GM19351 (cell line): Measurements from ENCODE around the gene KCNQ4.
A peak's percentile ranks its signal among the peaks of the same experiment; 100 is the strongest.

Experiments
- ATAC-seq: cut with Tn5 transposase; IDR thresholded peaks from one replicate; pipeline ENCODE4 v1.9.1; 2021; ENCODE audit warnings: mild to moderate bottlenecking, moderate library complexity; ENCODE audit not compliant: unreplicated experiment

The KCNQ4 gene

DNA sequence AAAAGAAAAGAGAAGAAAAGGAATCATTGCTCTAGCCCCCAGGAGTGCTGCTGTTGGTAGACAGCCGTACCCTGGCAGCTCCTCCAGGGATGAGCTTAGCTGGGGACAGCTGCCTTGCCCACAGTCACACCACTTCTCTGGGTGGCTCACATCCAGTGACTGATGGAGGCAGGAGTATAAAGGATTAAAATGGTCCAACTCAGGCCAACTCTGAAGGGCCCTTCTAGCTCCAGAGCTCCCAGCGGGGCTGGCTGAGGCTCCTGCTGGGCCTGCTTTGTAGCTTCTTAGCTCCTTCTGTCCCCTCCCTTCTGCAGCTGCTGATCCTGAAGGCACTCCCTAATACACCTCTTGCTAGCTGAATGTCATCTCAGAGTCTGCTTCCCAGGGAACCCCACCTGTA lies 74.2 kb downstream of the KCNQ4 start:
- ATAC-seq, result no peak

DNA sequence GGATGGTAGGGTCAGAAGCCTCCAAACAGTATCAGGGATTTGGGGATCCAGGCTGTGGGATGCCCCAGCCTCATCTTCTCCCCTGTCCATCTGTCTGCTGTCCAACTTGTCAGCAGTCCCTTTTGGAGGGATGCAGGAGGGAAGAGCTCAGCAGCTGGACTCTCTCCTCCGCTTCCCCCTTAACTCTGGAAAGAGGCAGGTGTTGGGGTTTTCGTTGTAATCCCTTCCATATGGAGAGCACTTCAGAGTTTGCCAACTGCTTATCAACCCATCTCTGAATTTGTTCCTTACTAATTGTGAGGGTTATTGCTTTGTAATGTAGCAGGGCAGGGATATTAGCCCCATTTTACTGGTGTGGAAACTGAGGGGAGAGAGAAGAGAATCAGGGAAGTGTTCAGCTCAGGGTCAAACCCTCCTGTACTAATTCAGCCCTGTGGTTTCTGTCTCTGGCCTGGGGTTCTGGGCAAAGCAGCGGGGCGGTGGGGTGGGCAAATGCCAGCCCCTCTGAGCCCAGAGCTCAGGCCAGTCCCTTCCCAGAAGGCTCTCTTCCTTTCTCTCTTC lies 75.3 kb downstream of the KCNQ4 start:
- ATAC-seq, result no peak

DNA sequence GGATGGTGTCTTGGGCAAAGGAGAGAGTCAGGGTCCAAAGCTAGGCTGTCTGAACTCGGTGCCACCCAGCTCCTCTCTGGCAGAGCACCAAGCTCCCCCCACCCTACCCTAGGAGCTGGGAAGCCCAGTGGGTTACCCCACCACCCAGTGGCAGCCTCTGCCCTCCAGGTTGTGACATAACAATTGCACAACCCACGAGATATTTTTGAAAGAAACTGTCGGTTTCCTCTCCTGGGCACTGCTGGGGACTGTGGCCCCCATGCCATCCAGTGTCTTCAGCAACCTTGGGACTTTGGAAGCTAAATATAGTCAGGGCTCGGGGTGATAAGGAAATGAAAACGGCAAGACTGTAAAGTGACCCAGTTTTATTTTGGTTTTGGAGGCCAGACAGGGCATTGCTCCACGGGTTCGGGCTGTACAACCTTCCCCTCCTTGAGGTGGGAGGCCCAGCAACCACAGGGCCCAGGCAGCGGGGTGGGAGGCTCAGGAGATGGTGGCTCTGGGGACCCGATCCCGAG lies 77.2 kb downstream of the KCNQ4 start:
- ATAC-seq, result no peak

DNA sequence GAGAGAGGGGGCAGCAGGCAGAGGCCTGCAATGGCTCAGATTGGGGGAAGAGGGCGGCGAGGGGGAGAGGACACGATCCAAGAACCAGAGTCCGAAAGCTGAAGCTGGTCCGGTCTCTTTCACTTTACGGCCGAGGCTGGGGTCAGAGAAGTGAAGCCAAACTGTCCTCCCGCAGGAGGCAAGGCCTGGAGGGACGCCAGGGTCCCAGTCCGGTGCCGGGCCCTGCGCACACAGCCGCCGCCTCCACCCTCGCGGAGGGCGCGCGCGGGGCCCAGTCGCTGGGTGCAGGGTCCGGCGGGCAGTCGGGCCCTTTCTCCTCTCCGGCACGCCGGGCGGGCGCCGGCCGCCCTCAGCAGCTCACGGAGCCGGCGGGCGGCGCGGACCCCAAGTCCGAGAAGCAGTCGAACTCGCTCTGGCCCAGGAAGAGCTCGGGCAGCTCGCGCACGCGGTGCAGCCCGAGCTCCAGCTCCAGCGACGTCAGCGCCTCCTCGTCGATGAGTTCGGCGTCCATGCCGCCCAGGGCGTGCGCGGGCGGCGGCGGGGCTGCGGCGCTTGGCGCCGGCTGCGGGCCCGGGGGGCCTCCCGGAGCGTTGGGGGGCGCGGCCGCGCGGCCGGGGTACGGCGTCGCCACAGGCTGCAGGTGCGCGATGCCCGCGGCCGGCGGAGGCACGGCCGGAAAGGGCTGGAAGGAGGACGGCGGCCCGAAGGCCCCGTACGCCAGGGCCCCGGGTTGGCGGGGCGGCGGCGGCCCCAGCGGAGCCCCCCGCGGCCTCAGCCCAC lies 77.8 kb downstream of the KCNQ4 start:
- ATAC-seq, result peak; percentile 9

DNA sequence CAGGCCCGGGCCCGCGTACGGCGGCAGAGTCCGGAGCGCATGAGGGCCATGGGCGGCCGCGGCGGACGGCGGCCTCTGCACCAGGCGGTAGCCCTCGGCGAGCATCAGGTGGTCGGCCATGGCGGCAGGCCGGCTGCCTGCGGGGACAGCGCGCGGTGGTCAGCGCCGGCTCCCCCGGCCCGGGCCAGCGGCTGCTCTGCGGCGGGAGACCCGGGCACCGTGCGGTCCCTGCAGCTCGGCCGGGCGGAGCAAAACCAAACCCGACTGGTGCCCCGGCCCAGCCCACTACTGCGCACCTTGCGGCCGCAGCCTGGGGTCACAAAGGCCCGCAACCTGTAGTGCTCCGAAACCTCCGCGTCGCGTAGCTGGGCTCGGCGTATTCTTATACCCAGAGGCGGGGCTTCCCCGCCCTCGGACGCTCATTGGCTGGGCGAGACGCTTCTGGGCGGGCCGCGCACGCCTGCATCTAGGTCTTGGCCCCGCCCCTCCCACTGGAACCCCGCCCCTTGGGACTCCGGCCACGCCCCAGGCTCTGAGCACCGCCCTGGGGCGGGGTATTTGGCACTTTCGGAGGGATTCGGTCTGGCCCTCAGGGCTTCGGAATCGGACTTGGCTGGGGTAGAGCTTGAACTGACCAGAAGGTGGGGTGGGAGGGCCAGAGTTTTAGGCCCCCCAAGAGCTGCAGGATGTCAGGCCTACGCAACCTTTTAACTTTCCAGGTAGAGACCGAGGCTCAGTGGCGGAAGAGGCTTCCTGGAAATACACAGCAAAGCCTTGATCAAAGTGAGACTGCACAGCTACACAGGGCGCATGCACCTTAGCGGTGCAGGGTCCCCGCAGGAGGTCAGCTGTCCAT lies 78.6 kb downstream of the KCNQ4 start, which contains the start of gene CITED4:
Gene CITED4 (minus strand): TSS at position 356 of the 856 bp plus-strand sequence. CDS start 236 bp downstream, at position 120.
- peak; percentile 93 for ATAC-seq

DNA sequence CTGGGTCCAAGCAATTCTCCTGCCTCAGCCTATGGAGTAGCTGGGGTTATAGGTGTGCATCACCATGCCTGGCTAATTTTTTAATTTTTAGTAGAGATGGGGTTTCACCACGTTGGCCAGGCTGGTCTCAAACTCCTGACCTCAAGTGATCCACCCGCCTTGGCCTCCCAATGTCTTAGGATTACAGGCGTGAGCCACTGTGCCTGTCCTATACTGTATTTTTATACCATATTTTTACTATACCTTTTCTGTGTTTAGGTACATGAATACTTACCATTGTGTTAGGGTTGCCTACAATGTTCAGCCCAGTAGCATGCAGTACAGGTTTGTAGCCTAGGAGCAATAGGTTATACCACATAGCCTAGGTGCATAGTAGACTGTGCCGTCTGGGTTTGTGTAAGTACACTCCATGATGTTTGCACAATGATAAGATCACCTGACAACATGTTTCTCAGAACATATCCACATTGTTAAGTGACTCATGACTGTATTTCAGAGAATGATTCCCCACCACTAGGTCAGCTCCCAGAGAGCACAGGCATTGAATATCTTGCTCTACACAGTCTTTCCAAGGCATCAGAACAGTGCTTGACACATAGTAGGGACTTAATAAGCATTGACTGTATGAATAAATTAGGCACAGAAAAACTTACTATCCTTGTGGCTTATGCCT lies 84.6 kb downstream of the KCNQ4 start:
- ATAC-seq, result no peak

DNA sequence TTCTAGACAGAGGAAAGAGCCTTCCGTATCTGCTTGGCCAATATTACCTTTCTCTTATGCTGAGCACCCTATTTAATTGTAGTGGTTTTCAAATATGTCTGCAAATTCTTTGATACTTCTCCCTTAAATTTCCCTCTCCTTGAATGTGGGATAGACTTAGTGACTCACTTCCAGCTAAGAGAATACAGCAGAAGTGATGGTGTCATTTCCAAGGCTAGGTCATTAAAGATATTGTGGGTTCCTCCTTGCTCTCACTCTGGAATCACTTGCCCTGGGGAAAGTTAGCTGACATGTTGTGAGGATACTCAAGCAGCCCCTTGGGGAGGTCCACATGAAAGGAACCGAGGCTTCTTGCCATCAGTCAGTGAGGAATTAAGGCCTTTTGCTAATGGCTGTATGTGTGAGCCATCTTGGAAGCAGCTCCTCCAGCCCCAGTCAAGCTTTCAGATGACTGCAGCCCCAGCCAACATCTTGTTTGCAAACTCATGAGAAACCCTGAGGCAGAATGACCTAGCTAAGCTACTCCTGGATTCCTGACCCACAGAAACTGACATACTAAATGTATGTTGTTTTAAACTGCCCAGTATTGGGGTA lies 86.6 kb downstream of the KCNQ4 start:
- ATAC-seq, result no peak

DNA sequence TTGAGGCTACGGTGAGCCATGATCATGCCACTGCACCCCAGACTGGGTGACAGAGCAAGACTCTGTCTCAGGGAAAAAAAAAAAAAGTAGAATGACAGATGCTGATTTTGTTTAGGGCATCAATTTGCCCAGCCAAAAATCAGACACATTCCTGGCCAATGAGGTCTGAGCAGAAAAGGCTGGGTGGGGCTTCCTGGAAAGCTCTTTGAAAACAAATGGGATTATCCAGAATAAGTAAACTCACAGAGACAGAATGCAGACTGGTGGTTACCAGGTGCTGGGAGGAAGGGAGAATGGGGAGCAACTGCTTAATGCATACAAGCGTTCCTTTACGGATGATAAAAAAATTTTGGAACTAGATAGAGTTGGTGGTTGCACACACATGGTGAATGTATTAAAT lies 88.7 kb downstream of the KCNQ4 start:
- no peak for ATAC-seq

DNA sequence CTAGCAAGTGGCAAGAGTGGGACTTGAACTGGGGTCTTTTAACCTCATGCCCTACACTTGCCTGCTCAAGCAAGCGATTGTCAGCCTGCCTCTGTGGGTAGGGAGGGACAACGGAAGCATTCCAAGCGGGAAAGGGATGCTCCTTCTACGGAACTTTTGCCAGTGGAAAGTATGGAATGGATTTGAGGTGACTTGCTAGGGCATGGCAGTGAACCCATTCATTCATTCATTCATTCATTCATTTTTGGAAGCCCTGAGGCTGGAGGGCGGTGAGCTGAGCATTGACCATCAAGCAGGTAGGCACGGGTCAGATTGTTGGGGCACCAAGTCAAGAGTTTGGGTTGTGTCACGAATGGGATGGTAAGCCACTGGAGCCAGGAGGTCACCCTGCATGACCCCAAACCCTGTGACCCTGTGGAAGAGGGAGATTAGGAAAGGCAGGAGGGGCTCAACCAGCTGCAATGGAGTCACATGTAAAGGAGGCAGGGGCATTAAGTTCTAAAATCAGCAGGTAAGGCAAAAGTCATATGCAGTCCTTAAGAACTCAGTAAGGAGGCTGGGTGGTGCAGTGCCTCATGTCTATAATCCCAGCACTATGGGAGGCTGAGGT lies 90.4 kb downstream of the KCNQ4 start:
- no peak for ATAC-seq

DNA sequence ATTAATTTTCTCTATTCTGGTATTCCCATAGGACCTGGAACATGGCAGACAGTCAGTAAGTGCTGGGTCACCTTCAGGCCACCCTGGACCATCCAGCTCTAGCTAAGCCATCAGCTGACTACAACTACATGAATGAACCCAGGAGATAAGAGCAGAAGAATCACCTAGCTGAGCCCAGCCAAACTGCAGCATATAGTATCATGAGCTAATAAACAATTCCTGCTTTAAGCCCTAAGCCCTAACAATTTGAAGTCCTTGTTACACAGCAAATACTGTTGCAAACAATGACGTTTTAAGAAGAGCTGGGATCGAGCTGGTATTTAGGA lies 92.8 kb downstream of the KCNQ4 start:
- ATAC-seq, result no peak

DNA sequence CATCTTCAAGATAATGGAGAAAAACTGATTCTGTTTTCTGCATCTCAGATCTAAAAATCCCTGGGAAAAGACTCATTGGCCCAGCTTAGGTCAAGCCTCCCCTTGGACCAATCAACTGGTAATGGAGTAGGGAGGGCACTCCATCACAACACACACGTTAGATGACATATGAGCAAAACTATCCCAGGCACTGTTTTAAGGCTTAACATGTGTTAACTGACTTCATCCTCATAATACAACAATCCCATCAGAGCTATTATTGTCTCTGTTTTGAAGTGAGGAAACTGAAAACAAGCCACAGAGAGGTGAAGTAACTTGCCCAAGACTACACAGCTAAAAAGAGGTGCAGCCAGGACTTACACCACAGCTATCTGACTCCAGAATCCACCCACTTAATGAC lies 93.3 kb downstream of the KCNQ4 start:
- no peak for ATAC-seq

DNA sequence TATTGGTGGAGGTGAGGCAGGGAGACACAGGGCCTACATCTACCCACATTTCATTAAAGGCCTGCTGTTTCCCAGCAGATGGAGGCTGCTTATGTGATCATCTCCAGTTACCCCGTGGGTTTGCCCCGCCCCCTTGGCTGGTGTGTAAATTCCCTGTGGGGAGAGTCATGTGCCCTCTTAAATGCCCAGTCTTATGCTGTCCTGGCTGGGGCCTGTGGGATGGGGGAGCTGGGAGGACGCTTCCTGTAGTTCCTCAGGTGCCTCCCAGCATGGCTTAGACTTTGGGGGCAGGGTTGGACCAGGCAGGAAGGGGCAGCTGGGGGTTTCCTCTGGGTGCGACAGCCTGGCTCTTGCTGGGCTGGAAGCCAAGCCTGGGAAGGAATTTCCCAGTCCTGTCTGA lies 94.1 kb downstream of the KCNQ4 start:
- ATAC-seq, result no peak

DNA sequence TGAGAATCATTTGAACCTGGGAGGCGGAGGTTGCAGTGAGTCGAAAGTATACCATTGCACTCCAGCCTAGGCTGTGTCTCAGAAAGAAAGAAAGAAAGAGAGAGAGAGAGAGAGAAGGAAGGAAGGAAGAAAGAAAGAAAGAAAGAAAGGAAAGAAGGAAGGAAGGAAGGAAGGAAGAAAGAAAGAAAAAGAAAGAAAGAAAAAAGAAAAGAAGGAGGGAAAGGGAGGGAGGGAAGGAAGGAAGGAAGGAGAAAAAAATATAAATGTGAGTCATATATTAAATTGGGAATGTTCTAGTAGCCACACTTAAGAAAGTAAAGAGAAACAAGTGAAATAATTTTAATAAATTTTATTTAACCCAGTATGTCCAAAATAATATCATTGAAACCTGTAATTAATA lies 95.3 kb downstream of the KCNQ4 start:
- ATAC-seq, result no peak

DNA sequence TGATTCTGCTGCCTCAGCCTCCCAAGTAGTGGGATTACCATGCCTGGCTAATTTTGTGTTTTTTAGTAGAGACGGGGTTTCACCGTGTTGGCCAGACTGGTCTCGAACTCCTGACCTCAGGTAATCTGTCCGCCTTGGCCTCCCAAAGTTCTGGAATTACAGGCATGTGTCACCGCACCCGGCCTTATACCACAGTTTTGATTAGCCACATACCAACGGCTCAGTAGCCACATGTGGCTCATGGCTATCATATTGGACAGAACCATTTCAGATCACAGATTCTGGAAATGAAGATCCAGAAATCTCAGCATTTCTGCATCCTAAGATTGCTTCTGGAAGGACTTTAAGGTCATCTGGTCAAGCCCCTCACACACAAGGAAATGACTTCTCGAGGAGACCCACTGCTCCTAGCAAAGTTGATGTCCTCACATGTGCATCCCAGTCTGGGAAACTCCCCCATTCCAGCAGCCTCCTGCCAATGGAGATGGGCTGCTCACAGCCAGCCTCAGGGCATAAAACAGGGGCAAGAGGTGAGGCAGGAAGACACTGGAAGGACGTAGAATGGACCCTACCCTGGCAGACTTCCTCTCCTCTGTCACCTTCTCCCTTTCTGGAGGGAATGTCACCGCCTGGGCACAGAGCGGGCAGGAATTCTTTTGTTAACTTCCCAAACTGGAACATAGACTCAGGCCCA lies 96.0 kb downstream of the KCNQ4 start:
- ATAC-seq, result no peak

DNA sequence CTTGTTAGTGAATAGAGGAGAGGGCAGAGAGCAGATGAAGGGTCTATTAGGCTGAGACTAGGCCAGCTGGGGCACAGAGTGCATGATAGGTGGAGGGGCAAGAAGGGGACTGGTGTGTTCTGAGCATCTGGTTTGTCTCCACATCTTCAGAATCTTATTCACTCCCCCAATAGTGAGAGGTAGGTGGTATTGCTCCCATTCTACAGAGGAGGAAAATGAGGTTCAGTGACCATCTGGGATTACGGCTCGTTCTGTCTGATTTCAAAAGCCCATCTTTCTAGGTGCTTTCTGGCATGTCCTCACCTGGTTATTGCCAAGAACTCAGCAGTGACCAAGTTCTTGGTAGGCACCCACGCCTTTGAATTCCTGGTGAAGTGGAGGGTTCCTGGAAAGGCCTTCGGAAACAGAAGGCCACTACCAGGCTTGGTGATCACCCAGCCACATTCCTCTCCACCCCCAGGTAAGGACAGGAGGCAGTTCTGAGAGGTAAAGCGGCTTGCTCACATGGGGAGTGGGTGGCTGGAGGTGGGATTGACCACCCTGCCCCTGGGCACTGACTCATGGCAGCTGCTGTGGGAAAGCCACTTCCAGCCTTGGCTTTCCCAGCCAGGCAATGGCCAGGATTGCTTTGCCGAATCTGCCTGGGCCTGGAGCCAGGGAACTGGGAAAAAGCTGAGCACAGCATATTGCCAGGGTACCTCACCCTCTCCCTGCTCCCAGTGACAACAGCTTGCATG lies 97.4 kb downstream of the KCNQ4 start:
- no peak for ATAC-seq

DNA sequence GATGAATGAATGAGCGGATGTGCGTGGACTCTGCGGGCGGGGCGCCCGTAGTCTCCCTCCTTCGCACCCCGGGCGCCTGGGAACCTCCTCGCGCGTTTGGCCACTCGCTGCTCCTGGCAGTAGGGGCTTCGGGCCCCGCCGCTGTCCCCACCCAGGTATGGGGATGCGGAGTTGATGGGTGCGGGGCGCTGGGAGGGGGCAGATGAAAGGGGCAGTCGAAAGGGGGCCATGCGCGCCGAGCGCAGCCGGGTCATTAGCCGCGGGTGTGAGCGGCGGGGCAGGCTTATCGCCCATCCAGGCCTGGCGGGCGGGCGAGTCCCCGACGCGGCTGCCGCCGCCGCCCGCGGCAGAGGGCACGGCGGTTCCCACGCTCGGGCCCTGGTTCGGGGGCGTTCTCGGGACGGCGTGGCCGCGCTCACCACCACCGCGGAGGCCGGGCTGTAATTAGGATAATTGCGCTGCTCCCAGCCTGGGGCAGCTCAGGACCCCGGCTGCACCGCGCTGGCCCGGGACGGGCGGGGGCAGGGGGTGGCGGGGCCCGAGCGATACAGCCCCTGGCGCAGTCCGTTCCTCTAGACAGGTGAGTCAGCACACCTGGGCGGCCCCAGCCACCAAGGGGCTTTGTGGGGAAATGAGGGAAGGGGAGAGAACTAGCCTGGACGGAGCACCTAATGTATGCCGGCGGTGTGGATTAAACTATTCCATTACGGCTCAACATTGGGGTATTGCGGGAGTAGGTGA lies 100.6 kb downstream of the KCNQ4 start:
- no peak for ATAC-seq

DNA sequence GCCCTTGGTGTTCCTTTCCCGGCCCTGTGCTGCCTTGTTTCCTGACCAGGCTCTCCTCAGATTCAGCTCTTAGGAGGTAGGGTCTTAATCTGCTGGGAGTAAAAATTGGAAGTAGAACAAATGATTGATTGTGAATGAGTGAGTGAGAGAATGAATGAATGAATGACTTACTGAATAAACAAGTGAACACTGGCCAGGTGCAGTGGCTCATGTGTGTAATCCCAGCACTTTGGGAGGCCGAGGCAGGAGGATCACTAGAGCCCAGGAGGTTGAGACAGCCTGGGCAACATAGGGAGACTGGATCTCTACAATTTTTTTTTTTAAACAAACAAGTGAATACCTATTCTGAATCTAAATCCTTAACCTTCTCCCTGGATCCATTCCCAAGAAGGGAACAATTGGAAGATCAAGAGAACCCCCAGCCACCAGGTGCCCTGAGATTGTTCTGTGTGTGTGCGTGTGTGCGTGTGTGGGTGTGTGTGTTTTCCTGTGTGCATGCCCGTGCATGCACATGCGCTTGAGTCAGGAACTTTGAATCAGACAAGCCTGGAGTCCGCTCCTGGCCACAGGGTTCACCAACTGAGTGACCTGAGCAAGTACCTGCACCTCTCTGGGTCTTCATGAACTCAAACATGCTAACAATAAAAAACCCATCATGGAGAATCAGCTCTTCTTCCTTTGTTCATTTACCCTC lies 102.9 kb downstream of the KCNQ4 start:
- no peak for ATAC-seq

DNA sequence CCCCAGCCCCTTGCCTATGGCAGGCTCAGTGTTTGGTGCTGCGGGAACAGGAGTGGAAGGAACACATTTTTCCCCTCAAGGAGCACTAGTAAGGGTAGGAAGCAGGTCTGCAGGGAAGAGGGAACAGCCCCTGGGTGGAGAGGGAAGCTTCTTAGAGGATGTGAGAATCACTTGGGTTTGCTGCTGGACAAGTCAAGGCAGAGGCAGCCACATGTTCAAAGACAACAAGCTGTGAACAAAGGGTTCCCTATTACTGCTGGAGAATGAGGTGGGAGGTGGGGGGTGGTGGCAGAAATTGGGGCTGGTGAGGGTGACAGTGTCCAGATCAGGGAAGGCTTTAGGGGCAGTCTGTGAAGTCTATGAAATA lies 103.4 kb downstream of the KCNQ4 start:
- ATAC-seq, result no peak
